HEK293T (cell line): Measurements from ENCODE around the gene PCYT2.
A peak's percentile ranks its signal among the peaks of the same experiment; 100 is the strongest.

Experiments
- CTCF ChIA-PET: fragments of 350-600 bp; formaldehyde crosslinking; extraction: SDS; loops from one replicate; lab custom pipeline; 2021; ENCODE audit warnings: antibody characterized with exemption, inconsistent platforms; lab: Yijun Ruan, JAX
- POLR2A ChIA-PET: fragments of 350-600 bp; formaldehyde crosslinking; extraction: SDS; loops from one replicate; lab custom pipeline; 2020; ENCODE audit warnings: antibody characterized with exemption, inconsistent platforms; lab: Yijun Ruan, JAX
- DNase-seq: peaks from one replicate; pipeline ENCODE4 v3.0.0; 2012; ENCODE audit warnings: mixed read lengths; ENCODE audit errors: extremely low spot score
- ARNT ChIP-seq: fragments of 450-650 bp; IDR thresholded peaks from 2 replicates; pipeline ENCODE4 v1.6.1; 2017; ENCODE audit warnings: mild to moderate bottlenecking
- BHLHE40 ChIP-seq: fragments of 450-650 bp; IDR thresholded peaks from 2 replicates; pipeline ENCODE4 v1.6.1; 2016; ENCODE audit warnings: mild to moderate bottlenecking, moderate library complexity, borderline replicate concordance
- CTBP1 ChIP-seq: fragments of 450-650 bp; IDR thresholded peaks from 2 replicates; pipeline ENCODE4 v1.6.1; 2016; ENCODE audit warnings: borderline replicate concordance
- ELF4 ChIP-seq: fragments of 450-650 bp; IDR thresholded peaks from 2 replicates; pipeline ENCODE4 v1.6.1; 2017; ENCODE audit warnings: antibody characterized with exemption
- FOXA1 ChIP-seq: fragments of 450-650 bp; IDR thresholded peaks from 2 replicates; pipeline ENCODE4 v1.6.1; 2016; ENCODE audit warnings: mild to moderate bottlenecking
- FOXM1 ChIP-seq: fragments of 450-650 bp; IDR thresholded peaks from 2 replicates; pipeline ENCODE4 v1.6.1; 2017; ENCODE audit warnings: mild to moderate bottlenecking, borderline replicate concordance
- HDGF ChIP-seq: fragments of 450-650 bp; IDR thresholded peaks from 2 replicates; pipeline ENCODE4 v1.6.1; 2017; ENCODE audit warnings: antibody characterized with exemption, borderline replicate concordance
- L3MBTL2 ChIP-seq: fragments of 450-650 bp; conservative IDR thresholded peaks from 2 replicates; pipeline ENCODE4 v1.6.1; 2016; ENCODE audit warnings: mild to moderate bottlenecking
- LEF1 ChIP-seq: fragments of 450-650 bp; IDR thresholded peaks from 2 replicates; pipeline ENCODE4 v1.6.1; 2017; ENCODE audit warnings: mild to moderate bottlenecking, borderline replicate concordance
- NFRKB ChIP-seq: fragments of 450-650 bp; IDR thresholded peaks from 2 replicates; pipeline ENCODE4 v1.6.1; 2016; ENCODE audit warnings: mild to moderate bottlenecking, moderate library complexity
- SP1 ChIP-seq: fragments of 450-650 bp; IDR thresholded peaks from 2 replicates; pipeline ENCODE4 v1.6.1; 2017
- SUZ12 ChIP-seq: fragments of 450-650 bp; IDR thresholded peaks from 2 replicates; pipeline ENCODE4 v1.6.1; 2016; ENCODE audit warnings: mild to moderate bottlenecking
- TARDBP ChIP-seq: fragments of 450-650 bp; IDR thresholded peaks from 2 replicates; pipeline ENCODE4 v1.6.1; 2016
- TF ChIP-seq, protein P1 (sequence below): fragments of 450-650 bp; IDR thresholded peaks from 2 replicates; pipeline ENCODE4 v1.6.1; 2016

Gene PCYT2

GRCh38 chr17:81927152-81927652, 16.0 kb upstream of the PCYT2 start:
- ChIA-PET POLR2A (interaction anchor here (0.6 to 5.2 kb wide), 9 partner anchors 10 to 94 kb away, joined by 3 to 37 read pairs (median 8); partner anchors contain the start of genes ANAPC11, ARHGDIA, MCRIP1 and PYCR1), CTCF (interaction anchor here (1.1 kb wide), 1 partner anchor 18 kb away, joined by 3 read pairs; no protein-coding TSS in a partner anchor)
- TF ChIP-seq FOXM1 (no peak), SP1 (no peak), TARDBP (no peak), L3MBTL2 (no peak), NFRKB (no peak), LEF1 (no peak)
- TF ChIP-seq, protein P1, sequence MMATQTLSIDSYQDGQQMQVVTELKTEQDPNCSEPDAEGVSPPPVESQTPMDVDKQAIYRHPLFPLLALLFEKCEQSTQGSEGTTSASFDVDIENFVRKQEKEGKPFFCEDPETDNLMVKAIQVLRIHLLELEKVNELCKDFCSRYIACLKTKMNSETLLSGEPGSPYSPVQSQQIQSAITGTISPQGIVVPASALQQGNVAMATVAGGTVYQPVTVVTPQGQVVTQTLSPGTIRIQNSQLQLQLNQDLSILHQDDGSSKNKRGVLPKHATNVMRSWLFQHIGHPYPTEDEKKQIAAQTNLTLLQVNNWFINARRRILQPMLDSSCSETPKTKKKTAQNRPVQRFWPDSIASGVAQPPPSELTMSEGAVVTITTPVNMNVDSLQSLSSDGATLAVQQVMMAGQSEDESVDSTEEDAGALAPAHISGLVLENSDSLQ, result no peak
- DNase-seq, result no peak

DNA sequence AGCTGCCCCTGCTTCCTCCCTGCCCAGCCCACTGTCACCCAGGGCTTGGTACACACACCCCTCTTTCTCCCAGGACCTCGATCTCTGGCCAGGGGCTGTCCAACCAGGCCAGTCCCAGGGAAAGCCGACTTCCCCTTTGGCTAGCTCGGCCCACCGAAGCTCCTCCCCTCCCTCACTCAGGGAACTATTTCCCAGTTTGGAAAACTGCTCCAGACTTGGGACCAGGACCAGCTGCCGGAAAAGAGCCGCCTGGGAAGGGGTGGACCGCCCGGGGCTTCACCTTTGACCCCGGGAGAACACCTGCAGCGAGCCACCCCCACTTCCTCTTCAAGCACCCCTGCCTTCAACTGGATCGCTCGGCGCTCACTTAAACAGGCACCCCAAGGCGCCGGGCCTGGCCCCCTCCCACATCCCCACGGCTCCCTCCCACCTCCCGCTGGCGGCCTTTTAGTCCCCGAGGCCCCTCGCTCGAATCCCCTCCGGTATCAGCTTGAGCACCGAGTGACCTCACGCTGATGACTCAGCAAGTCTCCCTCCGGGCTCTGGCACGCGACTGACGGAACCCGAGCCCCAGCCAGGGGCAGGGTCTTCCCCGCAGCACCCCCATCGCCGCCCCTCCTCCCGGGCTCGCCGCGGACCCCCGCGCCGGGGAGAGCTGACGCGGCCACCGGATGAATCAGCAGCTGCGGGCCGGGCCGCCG, 15.4 kb upstream of the PCYT2 start:
- CTCF ChIA-PET, result interaction anchor here (0.7 to 1.3 kb wide), 3 partner anchors 33 to 420 kb away, joined by 3 to 6 read pairs (median 4); no protein-coding TSS in a partner anchor
- peak; percentile 66 for DNase-seq
- POLR2A ChIA-PET, result interaction anchor here (0.6 to 5.2 kb wide), 14 partner anchors 10 to 243 kb away, joined by 3 to 37 read pairs (median 4); partner anchors contain the start of genes ANAPC11, ARHGDIA, ARL16 and CENPX
- peak; percentile 97 for TF ChIP-seq ARNT
- TF ChIP-seq LEF1, result no peak; the same call in 1 of the 2 replicates
- TF ChIP-seq SP1, result no peak
- no peak for TF ChIP-seq FOXA1

GRCh38 chr17:81925860-81926450, 14.8 kb upstream of the PCYT2 start:
- POLR2A ChIA-PET, result interaction anchor here (0.6 to 5.2 kb wide), 15 partner anchors 9 to 242 kb away, joined by 3 to 37 read pairs (median 3); partner anchors contain the start of genes ANAPC11, ARHGDIA, ARL16 and CENPX
- CTCF ChIA-PET, result interaction anchor here (0.7 to 1.3 kb wide), 3 partner anchors 34 to 421 kb away, joined by 3 to 6 read pairs (median 4); no protein-coding TSS in a partner anchor
- no peak for DNase-seq
- TF ChIP-seq NFRKB (no peak), HDGF (0 out of 2 replicates have a peak, but pooled peaks have one; percentile 86)

DNA sequence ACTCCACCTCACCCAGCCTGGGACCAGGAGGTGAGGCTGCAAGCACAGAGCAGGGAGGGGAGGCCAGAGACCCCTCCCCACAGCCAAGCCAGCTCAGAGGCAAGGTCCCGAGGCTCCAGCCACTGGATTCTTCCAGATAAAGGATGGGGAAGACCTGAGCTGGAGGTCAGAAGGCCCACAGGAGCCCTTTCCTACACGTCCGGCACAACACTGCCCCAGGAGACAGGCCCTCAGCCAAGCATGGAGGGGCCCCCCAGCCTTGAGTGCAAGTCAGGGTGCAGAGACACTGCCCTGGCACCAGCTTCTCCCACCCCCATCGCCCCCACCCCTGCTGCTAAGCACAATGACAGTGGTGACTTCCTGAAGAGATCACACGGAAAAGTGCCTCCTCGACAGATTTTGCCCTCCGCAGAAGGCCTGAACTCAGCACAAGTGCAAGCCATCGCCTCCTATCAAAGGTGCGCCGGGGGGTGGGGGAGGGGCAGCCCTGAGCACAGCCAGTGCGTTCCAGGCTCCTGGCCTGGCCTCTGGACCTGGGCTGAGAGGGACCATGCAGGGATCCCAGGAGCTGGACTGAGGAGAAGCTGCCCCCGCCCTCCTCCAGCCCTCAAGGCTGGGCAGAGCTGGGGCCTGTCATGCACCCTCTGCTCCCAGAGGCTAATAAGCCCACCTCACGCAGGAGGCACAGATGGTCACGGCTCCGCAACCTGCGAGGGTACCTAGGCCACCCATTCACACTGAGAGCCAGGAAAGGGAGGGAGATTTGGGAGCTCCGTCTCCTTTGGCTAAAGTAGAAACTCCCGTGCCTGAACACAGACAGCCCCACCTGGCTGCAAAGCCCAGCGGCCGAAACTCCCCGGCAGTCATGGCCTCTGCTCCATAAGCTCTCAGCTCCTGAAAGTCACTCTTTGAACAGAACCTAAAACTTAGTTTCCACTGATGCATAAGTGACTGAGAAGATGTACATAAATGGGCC, 13.6 kb upstream of the PCYT2 start:
- no peak for DNase-seq
- ChIA-PET POLR2A (interaction anchor here (0.9 to 4.9 kb wide), 11 partner anchors 8 to 98 kb away, joined by 3 to 28 read pairs (median 6); partner anchors contain the start of genes ANAPC11, ARHGDIA, CENPX and LRRC45), CTCF (interaction anchor here (1.0 kb wide), 2 partner anchors 35 to 96 kb away, joined by 4 to 5 read pairs; no protein-coding TSS in a partner anchor)
- no peak for TF ChIP-seq NFRKB
- no peak for TF ChIP-seq SUZ12
- TF ChIP-seq BHLHE40, result no peak
- no peak for TF ChIP-seq ARNT
- no peak for TF ChIP-seq TARDBP
- no peak for TF ChIP-seq SP1
- TF ChIP-seq, protein P1, result no peak
- no peak for TF ChIP-seq HDGF
- no peak for TF ChIP-seq FOXM1
- no peak for TF ChIP-seq LEF1
- TF ChIP-seq CTBP1, result no peak

- POLR2A ChIA-PET, result interaction anchor here (1.0 to 4.9 kb wide), 7 partner anchors 10 to 56 kb away, joined by 3 to 24 read pairs (median 6); partner anchors contain the start of genes ANAPC11, ARHGDIA, PCYT2 and PYCR1
- DNase-seq, result no peak
- TF ChIP-seq FOXM1, result no peak
- TF ChIP-seq FOXA1, result no peak
- no peak for TF ChIP-seq NFRKB
- TF ChIP-seq ELF4, result no peak
- TF ChIP-seq, protein P1, result no peak
- CTCF ChIA-PET, result interaction anchor here (0.5 to 1.6 kb wide), 4 partner anchors 36 to 671 kb away, joined by 4 to 5 read pairs (median 4); no protein-coding TSS in a partner anchor
These were observed 12.4 kb upstream of the PCYT2 start for GRCh38 chr17:81923302-81924260.
